Measurements from ENCODE around the gene STARD7.
"Not testable (repeated sequence)": the region's sequence is repeated elsewhere in the genome, so short reads cannot be mapped to it uniquely, and the experiment has no call there.

The STARD7 gene

DNA sequence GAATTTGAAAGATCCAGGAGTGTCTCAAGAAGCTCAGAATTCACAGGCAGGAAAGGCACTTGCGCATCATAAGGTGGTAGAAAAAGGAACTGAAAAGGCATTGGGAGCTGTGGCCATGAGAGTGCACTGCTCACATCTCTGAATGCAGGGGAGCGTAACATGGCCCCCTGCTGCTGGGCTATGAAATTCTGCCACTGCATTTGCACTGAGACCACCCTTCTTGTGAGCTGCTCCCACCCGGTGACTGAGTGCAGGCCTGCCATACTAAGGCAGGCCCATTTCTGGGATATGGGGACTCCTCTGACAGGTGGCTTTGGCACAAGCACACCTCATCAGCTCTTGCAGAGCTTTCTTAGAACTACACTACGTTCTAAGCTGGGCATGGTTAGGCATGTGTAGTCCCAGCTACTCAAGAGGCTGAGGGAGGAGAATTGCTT lies 25.3 kb upstream of the STARD7 start:
- peak; percentile 51 for DNase-seq

DNA sequence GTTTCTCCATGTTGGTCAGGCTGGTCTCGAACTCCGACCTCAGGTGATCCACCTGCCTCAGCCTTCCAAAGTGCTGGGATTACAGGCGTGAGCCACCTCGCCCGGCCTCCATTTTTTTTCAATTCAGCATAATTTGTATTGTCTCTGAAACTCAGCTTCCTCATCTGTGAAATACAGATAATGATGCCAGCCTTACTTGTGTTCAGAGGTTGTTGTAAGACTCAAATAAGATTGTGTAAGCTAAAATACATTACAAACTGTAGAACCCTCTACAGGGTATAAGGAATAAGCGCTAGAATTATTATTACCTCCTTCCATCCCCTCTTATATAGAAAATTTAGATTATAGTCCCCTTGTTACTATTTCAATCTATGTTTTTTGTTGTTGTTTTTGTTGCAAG lies 24.8 kb upstream of the STARD7 start:
- DNase-seq = peak; percentile 59

DNA sequence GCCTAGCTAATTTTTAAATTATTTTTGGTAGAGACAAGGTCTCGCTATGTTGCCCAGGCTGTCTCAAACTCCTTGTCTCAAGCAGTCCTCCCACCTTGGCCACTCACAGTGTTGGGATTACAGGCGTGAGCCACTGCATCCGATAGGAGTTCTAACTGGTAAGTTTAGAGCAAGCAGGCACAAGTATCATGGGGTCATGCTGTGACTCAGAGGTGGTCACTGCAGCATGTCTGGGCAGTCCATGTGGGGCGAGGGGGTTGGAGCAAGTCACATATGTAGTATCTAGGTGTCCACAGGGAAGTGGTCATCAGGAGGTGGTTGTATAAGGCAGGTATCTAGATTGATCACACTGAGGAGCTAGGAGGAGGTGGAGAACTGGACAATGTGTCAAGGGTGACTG lies 22.7 kb upstream of the STARD7 start:
- DNase-seq = no peak

DNA sequence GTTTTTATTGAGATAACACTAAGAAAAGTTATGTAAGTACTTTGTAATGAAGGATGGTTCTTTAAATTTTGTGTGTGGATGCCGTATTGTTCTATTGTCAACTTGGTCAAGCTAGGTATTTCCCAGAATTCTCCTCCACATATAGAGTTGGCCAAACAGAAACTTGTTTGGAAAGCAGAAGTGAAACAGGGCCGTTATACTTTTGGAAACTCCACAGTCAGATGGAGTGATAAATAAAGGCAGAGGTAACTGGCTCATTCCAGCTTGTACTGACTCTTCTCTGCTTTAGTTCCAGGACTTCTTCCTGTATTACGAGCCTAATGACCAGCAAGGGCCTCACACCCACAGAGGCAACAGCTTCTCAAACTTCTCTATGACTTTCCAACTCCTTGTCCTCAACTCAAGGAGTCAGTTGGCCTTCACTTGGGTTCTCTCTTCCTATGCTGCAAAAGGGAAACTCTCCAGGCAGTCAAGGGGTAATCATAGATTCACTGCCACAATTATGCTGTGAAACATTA lies 16.4 kb upstream of the STARD7 start:
- DNase-seq = peak; percentile 93

DNA sequence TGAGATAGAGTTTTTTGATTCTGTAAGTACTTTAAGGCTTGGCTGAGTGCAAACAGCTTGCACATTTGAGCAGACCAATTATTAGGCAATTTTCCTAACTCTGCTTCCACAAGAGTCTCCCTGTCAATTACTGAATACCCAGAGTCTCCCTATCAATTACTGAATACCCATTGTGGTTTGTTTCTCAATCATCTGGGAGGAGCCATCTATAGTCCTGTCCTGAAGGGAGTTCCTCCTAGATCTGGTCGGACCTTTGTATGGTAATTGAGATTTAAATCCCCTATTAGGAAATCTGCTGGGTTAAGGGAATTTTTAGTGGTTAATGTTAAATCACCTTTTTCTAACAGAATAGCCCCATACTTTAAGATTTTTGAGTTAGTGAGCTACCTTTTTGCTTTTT lies 12.5 kb upstream of the STARD7 start:
- DNase-seq = peak; percentile 73

DNA sequence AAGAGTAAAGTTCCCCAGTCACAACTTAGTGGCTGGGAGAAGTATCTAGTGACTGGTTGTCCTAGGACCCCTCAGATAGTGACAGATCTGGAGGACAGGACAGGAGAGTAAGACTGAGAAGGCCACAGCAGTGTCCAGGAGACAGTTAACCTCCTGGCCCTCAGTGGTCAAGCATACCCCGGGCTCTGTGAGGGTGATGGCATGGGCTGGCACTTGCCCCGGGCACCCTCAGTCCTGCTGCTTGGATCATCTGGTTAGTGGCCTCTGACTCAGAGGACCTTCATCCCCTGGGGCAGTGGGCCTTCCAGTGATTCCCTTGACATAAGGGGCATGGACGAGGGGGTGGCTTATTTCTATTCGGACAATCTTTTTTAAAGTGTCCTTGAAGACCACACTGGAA lies 11.3 kb upstream of the STARD7 start:
- not testable (repeated sequence) for DNase-seq

DNA sequence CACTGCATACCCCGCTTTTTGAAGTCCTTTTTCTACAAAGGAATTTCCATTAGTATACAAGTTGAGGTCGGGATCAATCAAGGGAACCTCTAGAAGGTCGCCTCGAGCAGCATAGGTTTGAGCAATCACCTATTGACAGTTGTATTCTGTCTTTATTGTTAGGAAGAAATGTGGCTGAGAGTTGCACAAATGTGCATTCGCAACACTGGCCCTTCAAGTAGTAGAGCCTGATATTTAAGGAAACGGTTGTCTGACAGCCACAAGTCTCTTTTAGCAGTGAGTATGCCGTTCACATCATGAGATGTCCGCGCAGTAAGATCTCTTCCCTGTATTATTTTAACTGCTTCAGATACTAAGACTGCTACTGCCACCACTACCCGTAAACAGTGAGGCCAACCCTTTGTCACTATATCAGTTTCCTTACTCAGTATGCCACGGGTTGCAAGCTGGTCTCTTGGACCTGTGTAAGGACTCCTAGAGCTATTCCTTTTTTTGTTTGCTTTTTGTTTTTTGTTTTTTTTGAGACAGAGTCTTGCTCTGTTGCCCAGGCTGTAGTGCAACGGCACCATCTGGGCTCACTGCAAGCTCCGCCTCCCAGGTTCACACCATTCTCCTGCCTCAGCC lies 10.0 kb upstream of the STARD7 start:
- no peak for DNase-seq

DNA sequence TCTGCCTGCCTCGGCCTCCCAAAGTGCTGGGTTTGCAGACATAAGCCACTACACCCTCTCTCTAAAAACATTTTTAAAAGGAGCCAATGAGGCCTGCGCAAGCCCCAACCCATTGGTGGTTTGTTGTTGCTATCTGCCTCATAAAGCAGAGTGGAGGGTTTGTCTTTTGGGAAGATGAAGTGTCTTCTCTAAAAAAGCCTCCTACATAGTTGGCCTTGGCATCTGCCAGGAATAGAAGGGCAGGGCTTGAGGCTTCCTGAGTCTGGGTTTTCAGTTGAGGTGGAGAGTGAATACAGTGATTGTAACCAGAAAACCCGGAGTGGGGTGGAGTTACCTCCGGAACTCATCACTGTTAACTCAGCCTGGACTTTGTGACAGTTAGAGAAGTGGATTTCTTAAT lies 5.9 kb upstream of the STARD7 start:
- DNase-seq = no peak

DNA sequence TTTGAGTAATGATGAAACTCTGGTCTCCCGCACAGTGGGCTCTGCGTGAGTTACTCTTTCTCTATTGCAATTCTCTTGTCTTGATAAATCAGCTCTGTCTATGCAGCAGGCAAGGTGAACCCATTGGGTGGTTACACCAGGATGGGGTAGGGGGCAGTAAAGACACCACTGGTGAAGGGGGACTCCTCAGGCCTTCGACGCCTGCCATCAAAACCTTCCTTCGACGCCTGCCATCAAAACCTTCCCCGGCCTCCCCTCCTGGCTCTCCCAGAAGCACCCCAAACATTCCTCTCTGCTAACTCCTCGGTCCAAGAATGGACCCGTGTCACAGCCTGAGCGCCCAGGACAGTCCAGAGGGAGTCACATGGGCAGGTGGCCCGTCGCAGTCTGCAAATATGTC lies 4.8 kb upstream of the STARD7 start:
- no peak for DNase-seq

DNA sequence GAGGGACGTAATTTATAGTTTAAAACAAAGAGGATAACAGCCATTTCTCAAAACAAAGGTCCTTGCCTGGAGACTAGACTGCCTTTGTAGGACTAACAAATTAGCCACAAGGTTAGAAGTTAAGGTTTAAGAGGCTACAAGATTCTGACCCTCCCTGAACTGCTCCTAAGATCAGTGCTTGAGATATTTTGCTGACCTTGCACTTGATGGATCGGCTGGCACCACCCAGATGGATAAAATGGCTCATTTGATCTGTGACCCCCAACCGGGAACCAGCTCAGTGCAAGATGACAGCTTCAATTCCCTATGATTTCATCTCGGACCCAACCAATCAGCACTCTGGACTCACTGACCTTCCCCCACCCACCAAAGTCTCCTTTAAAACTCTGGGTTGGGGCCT lies 3.7 kb upstream of the STARD7 start:
- DNase-seq = no peak

DNA sequence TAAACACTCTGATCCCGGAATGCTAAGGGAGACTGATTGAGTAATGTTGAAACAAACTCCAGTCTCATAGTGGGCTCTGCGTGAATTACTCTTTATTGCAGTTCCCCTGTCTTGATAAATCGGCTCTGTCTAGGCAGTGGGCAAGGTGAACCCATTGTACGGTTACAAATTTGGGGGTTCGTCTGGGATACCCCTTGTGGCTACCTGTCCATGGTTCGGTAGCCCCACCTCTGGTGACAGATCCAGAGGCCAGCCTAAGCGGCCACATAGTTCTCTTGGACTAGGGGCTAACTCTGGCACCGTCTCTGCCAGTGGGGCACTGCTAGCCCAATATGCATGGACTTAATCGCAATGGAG lies 1.1 kb upstream of the STARD7 start:
- no peak for DNase-seq

DNA sequence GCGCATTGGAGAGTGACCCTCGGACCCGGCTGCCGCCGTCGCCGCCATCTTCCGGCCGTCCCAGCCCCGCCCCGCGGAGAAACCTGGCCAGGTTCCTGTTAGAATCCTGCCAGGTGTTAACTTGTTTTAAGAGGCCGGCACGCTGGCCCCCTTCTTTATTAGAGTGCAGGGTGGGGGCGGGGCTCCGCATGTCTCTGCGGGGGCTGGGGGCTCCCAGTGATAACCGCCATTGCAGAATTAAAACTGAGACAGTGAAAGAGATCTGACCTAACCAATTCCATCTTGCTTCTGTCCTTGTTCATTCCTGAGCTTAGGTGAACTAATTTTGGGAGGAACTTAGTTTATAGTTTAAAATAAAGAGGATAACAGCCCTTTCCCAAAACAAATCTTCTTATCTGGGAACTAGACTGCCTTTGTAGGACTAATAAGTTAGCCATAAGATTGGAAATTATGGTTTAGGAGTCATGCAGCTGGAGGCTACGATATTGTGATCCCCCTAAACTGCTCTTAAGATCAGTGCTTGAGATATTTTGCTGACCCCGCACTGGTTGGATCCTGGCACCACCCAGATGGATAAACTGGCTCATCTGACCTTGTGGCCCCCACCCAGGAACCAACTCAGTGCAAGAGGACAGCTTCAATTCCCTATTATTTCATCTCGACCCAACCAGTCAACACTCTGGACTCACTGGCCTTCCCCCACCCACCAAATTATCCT lies 543 bp upstream of the STARD7 start:
- DNase-seq = no peak

DNA sequence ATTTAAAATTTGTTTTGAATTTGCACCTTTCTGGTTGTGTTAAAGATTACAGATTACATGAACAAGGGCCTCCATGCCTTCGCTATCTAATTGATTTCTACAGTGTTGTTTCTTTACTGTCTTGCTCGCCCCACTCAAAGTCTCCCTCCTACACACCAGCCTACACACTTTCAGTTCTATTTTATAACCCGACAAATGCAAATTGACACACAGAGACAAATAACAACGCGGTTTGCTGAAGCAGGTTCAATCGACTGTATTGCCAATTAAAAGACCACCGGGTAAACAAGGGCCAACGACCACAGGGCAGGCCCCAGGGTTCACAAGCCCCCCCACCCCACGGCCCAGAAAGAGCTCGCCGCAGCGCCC lies 869 bp downstream of the STARD7 start:
- DNase-seq = peak; percentile 62

DNA sequence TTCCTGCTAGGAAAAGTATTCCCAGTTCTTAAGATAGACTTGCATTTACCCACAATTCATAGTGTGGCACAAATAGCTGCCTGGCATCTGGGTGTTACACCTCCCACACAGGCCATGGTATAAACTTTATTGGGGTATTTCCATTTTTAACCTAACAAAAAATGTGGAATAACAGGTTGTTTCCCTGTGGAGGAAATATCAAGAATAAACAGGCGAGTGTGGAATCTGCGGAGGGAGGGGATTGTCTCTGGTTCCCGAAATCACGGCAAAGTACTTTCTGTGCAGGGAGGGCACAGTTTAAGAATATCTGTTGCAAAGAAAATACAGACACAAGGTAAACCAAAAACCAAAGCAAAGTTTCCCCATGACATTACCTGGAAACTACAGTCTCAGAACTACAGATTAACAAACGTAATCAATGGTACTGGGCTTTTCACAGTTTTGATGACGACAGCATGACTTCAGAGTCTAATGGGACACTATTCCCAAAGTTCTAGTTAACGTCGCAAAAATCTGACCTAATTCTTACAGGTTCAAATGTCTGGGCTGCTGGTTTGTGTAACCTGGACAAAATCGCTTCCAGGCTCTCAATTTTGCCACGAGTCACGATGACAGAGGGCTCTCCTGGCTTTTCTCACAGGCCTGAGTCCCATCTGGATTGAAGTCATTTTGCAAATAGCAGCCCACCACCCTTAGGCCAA lies 1.4 kb downstream of the STARD7 start:
- peak; percentile 33 for DNase-seq

DNA sequence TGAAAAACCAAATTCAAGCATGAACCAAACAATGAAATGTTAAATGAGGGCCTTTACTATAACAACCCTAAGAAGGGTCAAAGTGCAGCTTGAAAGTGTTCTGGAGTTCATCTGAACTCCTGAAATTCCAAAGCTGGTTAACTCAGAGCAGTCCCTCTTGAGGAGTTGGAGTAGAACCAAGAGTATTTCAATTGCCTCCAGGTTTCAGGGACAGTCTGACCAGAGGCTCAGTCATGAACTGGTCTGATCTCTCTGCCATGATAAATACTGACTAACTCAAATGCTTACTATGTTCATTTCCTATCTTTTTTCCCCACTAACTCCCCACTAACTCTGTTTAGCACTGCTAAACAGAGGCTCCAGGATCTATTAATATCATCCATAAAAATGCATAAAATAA lies 2.7 kb downstream of the STARD7 start:
- no peak for DNase-seq

DNA sequence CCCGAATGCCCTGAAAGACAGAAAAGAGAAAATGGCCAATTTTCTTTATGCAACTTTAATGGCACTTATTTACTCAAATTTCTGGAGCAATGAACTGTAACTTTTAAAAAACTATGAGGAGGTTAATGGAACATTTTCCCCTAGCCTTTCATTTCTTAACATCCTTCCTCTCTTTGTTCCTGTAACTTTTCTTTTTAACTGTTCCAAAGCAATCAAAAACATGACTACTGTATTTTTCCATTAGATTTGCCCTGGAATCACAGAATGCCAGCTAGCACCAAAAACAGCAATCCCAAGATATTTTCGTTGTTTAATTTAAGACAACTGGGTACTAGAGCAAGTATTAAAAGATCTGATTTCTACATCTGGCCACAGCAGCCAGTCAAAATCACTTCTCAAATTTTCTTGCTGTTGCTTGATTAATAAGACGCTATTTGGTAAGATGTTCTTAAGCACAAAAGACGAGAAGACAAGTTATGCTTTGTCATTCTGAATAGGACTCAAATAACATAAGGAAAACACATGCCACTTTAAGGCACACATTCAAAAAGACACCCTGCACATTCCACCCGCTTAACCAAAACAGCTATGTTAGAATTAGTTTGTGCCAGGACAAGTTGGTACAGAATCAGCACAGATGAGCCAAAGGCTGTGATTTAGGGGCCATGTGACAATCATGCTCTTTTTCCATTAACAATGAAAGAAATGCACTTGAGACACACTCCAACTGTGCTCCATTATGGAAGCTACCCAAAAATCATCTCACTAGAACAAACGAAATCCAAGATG lies 3.6 kb downstream of the STARD7 start:
- peak; percentile 68 for DNase-seq

DNA sequence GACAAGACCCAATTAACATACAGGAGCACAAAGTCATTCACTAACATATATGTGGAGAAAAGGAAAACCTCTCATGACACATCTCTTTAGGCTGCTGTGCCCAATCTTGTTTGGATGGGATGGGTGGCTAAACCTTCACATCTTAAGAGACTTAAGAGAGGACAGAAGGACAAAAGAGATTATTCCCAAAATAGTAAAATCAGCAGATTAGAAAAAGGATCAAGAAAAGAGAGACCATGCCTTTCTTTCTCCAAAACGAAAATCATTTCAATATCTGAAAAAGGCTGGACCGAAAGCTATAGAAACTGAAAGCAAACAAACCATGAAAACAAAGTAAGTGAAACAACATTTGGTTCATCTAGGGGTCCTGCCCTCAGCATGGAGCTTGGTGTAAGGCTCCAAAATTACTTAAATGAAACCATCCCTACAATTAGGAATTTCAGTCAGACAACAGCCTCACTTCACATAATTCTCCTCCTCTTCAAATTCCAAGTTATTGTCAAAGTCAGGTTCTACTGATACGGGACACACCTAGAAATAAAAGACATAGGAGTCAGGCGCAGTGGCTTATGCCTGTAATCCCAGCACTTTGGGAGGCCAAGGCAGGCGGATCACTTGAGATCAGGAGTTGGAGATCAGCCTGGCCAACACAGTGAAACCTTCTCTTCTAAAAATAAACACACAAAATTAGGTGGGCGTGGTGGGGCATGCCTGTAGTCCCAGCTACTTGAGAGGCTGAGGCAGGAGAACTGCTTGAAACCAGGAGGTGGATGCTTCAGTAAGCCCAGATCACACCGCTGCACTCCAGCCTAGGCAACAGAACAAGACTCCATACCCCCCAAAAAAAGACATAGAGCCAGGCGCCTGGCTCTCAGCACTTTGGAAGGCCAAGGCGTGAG lies 5.2 kb downstream of the STARD7 start:
- DNase-seq = no peak

DNA sequence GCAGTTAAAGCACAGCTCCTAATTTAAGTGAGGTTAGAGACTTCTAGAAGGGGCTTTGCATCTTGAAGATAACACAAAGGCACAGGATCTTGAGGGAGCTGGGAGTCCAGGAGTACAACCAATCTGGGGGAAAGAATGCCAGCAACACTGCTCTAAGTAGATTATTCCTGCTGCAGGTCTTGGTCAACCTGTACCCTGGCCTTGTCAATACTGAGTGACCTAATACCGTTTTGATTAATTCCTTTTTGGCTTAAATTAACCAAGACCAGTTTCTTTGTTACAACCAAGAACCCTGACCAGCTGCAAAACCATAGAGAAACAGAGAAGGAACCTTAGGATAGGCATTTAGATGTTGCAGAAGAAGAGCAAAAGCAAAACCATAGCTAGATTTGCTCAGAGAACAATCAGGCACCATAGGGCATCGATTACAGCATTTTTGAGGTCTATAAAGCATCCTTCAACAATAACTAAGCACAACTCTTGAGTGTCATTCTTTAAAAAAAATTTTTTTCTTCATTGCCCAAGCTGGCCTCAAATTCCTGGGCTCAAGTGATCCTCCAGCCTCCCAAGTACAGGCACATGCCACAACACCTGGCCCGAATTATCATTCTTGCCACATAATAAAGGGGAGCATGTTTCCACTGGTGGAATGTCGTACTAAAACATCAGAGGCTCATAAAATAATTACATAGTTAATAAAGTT lies 6.3 kb downstream of the STARD7 start:
- no peak for DNase-seq

DNA sequence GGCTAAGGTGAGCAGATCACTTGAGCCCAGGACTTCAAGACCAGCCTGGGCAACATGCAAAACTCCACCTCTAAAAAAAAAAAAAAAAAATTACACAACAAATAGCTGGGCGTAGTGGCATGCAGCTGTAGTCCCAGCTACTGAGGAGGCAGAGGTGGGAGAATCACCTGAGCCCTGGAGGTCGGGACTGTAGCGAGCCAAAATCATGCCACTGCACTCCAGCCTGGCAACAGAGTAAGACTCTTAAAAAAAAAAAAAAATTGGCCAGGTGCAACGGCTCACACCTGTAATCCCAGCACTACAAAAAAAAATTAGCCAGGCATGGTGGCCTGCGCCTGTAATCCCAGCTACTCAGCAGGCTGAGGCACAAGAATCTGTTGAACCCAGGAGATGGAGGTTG lies 7.3 kb downstream of the STARD7 start:
- no peak for DNase-seq

DNA sequence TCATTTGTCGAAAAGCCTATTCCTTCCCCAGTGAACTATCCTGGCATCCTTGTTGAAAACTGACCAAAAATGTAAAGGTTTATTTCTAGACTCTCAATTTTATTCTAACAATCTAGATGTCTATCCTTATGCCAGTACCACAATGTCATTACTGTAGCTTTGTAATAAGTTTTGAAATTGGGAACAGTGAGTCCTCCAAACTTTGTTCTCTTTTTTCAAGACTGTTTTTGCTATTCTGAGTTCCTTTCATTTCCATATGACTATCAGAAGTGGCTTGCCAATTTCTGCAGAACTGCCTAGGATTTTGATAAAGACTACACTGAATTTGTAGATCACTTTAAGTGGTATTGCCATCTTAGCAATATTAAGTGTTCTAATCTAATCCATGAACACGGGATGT lies 9.7 kb downstream of the STARD7 start:
- peak; percentile 66 for DNase-seq

DNA sequence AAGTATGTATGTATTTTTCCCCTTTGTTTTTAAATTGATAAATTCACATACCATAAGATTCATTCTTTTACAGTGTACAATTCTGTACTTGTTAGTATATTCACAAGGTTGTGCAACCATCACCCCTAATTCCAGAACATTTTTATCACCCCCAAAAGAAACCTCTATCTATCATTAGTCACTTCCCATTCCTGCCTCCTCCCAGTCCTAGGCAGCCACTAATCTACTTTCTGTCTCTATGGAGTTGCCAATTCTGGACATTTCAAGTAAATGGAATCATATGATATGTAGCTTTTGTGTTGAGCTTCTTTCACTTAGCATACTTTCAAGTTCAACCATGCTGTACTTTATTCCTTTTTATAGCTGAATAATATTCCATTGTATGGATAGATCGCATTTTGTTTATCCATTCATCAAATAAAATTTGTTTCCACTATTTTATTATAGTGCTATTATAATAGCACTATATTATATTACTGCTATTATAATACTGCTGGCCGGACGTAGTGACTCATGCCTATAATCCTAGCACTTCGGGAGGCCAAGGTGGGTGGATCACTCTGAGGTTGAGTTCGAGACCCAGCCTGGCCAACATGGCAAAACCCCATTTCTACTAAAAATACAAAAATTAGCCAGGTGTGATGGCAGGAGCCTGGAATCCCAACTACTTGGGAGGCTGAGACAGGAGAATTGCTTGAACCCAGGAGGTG lies 10.9 kb downstream of the STARD7 start:
- peak; percentile 51 for DNase-seq
